HepG2 (cell line): ENCODE results near the gene PARP1. TPM values are rescaled to one million over a fixed set of nuclear protein-coding genes. Genes with fewer than 3 reads are reported as not detected.

Experiments used
- ATAC-seq: fragments of 200-7000 bp; cut with Tn5 transposase; 3 replicates; pipeline ENCODE4 v1.9.1; 2020; ENCODE audit warnings: mild to moderate bottlenecking, moderate library complexity
- BruUV-seq: library from RNA; stranded (reverse); fragments of 400-500 nt; replicated peaks from 2 replicates; lab custom pipeline; 2021; lab: Mats Ljungman, UMichigan
- CTCF ChIA-PET: fragments of 300-600 bp; formaldehyde crosslinking; extraction: SDS; loops from one replicate; lab custom pipeline; 2021; ENCODE audit warnings: low total read pairs, inconsistent platforms, low intra/inter-chr PET ratio; lab: Yijun Ruan, JAX
- POLR2A ChIA-PET: fragments of 350-600 bp; sonication (Branson Sonifier 250); formaldehyde crosslinking; loops from one replicate; lab custom pipeline; 2020; ENCODE audit warnings: antibody characterized with exemption, inconsistent platforms; lab: Yijun Ruan, JAX
- DNase-seq: peaks from one replicate; pipeline ENCODE4 v3.0.0-alpha.2; 2015; ENCODE audit warnings: low spot score
- FAIRE-seq: peaks from 3 replicates; lab custom pipeline; 2011; peaks lifted over from hg19 to GRCh38; lab: Jason Lieb, UNC
- H2AFZ ChIP-seq: one replicate; pipeline ENCODE4 v1.6.1; 2011; ENCODE audit warnings: low read length, inconsistent platforms
- H3K27ac ChIP-seq: fragments of 300-600 bp; 3 replicates; pipeline ENCODE4 v1.8.0; 2011; ENCODE audit warnings: mixed run types, mild to moderate bottlenecking, mixed read lengths, low read length, inconsistent platforms; ENCODE audit not compliant: insufficient read depth; ENCODE audit errors: extremely low read length
- H3K27me3 ChIP-seq, 2 experiments: fragments of 200-600 bp in 1 of 2; 2 replicates in 1 of 2; 3 replicates in 1 of 2; pipeline versions ENCODE4 v1.6.0 to v1.8.0; 2011; ENCODE audit warnings: low read length in 2 of 2, mild to moderate bottlenecking in 2 of 2, moderate library complexity in 2 of 2, inconsistent platforms in 1 of 2; ENCODE audit not compliant: insufficient read depth in 2 of 2, control insufficient read depth in 1 of 2
- H3K36me3 ChIP-seq, 2 experiments: fragments of 200-600 bp in 1 of 2; replicated peaks in 1 of 2; 2 replicates in 1 of 2; 3 replicates in 1 of 2; pipeline versions ENCODE4 v1.5.1 to v1.8.0; 2011; ENCODE audit warnings: low read length in 2 of 2, inconsistent platforms in 1 of 2; ENCODE audit not compliant: insufficient read depth in 2 of 2, control insufficient read depth in 1 of 2
- H3K4me1 ChIP-seq: 2 replicates; pipeline ENCODE4 v1.5.1; 2012; ENCODE audit warnings: low read length, inconsistent platforms; ENCODE audit not compliant: insufficient read depth
- H3K4me2 ChIP-seq: 2 replicates; pipeline ENCODE4 v1.6.0; 2011; ENCODE audit warnings: low read depth, low read length, inconsistent platforms
- H3K4me3 ChIP-seq, 3 experiments: fragments of 200-600 bp in 1 of 3; sonication (generic), shearing (Covaris generic) in 1 of 3; replicated peaks in 1 of 3; 2 replicates each; pipeline ENCODE4 v1.5.1; 2011 to 2016; ENCODE audit warnings: low read length in 3 of 3, inconsistent platforms in 2 of 3, low read depth in 2 of 3, mild to moderate bottlenecking in 2 of 3, control low read depth in 1 of 3, mixed read lengths in 1 of 3; ENCODE audit not compliant: insufficient read depth in 1 of 3
- H3K79me2 ChIP-seq: one replicate; pipeline ENCODE4 v1.6.1; 2011; ENCODE audit warnings: low read length, inconsistent platforms; ENCODE audit not compliant: insufficient read depth
- H3K9ac ChIP-seq: 2 replicates; pipeline ENCODE4 v1.6.0; 2011; ENCODE audit warnings: mild to moderate bottlenecking, low read depth, low read length, inconsistent platforms; ENCODE audit not compliant: insufficient read depth
- H3K9me3 ChIP-seq: 2 replicates; pipeline ENCODE4 v1.5.1; 2012; ENCODE audit warnings: mild to moderate bottlenecking, low read length
- H4K20me1 ChIP-seq: 2 replicates; pipeline ENCODE4 v1.6.0; 2011; ENCODE audit warnings: inconsistent platforms, mild to moderate bottlenecking, low read length, moderate library complexity; ENCODE audit not compliant: insufficient read depth
- ARHGAP35 ChIP-seq: sonication (generic); formaldehyde crosslinking; IDR thresholded peaks from 2 replicates; pipeline ENCODE4 v1.9.0; 2022; ENCODE audit warnings: mild to moderate bottlenecking, inconsistent platforms, moderate library complexity, missing genetic modification reagents, borderline replicate concordance
- RARG ChIP-seq: sonication (generic); formaldehyde crosslinking; IDR thresholded peaks from 2 replicates; pipeline ENCODE4 v1.4.0; 2020; ENCODE audit warnings: low read depth, mild to moderate bottlenecking, missing genetic modification reagents
- YEATS2 ChIP-seq: sonication (generic); formaldehyde crosslinking; IDR thresholded peaks from 2 replicates; pipeline ENCODE4 v1.4.0; 2020; ENCODE audit warnings: missing genetic modification reagents, borderline replicate concordance
- ZNF253 ChIP-seq: sonication (generic); formaldehyde crosslinking; IDR thresholded peaks from 2 replicates; pipeline ENCODE4 v1.8.0; 2022; ENCODE audit warnings: mild to moderate bottlenecking, missing genetic modification reagents, borderline replicate concordance
- ZNF33B ChIP-seq: sonication (generic); formaldehyde crosslinking; IDR thresholded peaks from 2 replicates; pipeline ENCODE4 v1.5.1; 2020; ENCODE audit warnings: mild to moderate bottlenecking, missing genetic modification reagents
- ZNF496 ChIP-seq: sonication (generic); formaldehyde crosslinking; IDR thresholded peaks from 2 replicates; pipeline ENCODE4 v1.8.1; 2023; ENCODE audit warnings: mild to moderate bottlenecking, moderate library complexity, missing genetic modification reagents; ENCODE audit not compliant: insufficient replicate concordance
- ZNF746 ChIP-seq: sonication (generic); formaldehyde crosslinking; IDR thresholded peaks from 2 replicates; pipeline ENCODE4 v1.8.0; 2022; ENCODE audit warnings: mild to moderate bottlenecking, missing genetic modification reagents
- ZNF782 ChIP-seq: sonication (generic); formaldehyde crosslinking; IDR thresholded peaks from 2 replicates; pipeline ENCODE4 v1.4.0; 2020; ENCODE audit warnings: missing genetic modification reagents, mild to moderate bottlenecking, borderline replicate concordance
- WGBS: methylation state at CpG from one replicate; pipeline ENCODE4 v1.1.6; 2017; ENCODE audit warnings: low lambda C conversion rate; 5-methylcytosine and 5-hydroxymethylcytosine counted together
- in situ Hi-C: cut with HindIII; loops from 2 replicates; pipeline ENCODE4 v1.10.0; 2017; ENCODE audit warnings: low pct_unique_long_range_greater_than_20kb; ENCODE audit not compliant: extremely low pct_ligation_motif_present
- intact Hi-C: fragments of 100-400 bp; cut with micrococcal nuclease; formaldehyde crosslinking; loops from one replicate; pipeline ENCODE4 v1.10.0; 2022; ENCODE audit not compliant: unreplicated experiment
- polyA plus RNA-seq, 8 experiments: library from polyadenylated mRNA; depleted of rRNA in 3 of 8; stranded (reverse) in 7 of 8; unstranded in 1 of 8; fragments of >200 nt; fragmentation: Illumina TruSeq in 4 of 8; extraction: Trizol in 4 of 8; gene quantifications; 2 replicates each; pipeline versions ENCODE4 v1.2.1 to v1.2.3, GENCODE V29; 2011 to 2016; ENCODE audit warnings: low read depth in 4 of 8, missing spikeins in 1 of 8, mixed read lengths in 1 of 8; ENCODE audit not compliant: insufficient read depth in 1 of 8
- total RNA-seq, 5 experiments: library from RNA; depleted of rRNA; stranded (reverse); fragments of >200 nt; fragmentation: Illumina TruSeq; extraction: Trizol; gene quantifications; 2 replicates each; pipeline ENCODE4 v1.2.3, GENCODE V29; 2016; ENCODE audit warnings: low read depth in 1 of 5
- TF ChIP-seq, protein P1 (sequence below), 2 experiments: sonication (generic) in 1 of 2; formaldehyde crosslinking in 1 of 2; IDR thresholded peaks; 2 replicates each; pipeline versions ENCODE4 v1.6.1 to v1.9.0; 2014 to 2022; ENCODE audit warnings: antibody characterized with exemption in 1 of 2, borderline replicate concordance in 1 of 2, inconsistent platforms in 1 of 2, low read depth in 1 of 2, missing genetic modification reagents in 1 of 2
- TF ChIP-seq, protein P2 (sequence below): fragments of 450-650 bp; IDR thresholded peaks from 2 replicates; pipeline ENCODE4 v1.6.1; 2016

PARP1 gene
- total and polyA plus RNA-seq, 2 of the 13 experiments (the other 11 are each of a cell fraction or from before 2014, with no cell fraction given), result 50.1 to 85.2 TPM

DNA sequence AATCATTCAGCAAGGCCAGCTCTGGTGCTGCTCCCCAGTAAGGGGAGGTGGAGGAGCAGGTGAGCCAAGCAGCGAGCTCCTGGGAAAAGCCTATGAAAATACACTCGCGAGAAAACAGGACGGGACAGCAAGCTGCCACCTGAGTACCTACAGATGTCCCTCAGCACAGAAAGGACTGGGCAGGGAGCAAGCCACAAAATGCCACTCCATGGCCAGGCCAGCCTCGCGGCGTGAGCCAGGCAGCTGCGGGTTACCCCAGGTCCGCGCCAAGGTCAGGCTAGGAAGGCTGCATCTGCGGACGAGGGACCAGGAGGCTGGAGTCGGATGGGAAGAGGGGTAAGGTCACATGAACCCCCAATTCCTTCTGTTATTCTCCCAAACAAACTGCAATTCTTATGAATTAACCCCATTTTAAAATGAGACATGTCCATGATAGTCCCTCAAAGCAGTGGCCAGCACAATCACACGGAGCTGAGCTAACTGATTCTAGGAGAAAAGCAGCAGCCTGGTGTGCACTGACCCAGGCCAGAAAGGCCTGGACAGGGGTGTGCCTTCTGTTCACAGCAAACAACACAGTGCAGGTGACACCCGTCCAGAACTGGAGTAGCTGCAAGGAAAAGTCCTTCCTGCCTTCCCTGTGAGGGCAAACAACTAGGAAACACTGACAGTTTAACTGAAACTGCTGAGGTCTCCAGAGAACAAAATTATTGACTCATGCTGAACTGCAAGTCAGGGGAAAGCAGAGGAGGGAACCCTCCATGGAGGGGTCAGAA is 26.5 kb downstream of the PARP1 start:
- POLR2A ChIA-PET, result no interaction called here
- WGBS, result 98% methylated on average over 4 of the region's 15 CpGs
- FAIRE-seq (no peak), DNase-seq (no peak), ATAC-seq (no peak)
- BruUV-seq, result no TSS peak
- Histone ChIP-seq H4K20me1 (no peaks in the 10 kb centered on the region), H3K36me3 (peaks cover 42 to 95% of the 10 kb centered on the region in 2 experiments), H3K27me3 (no peaks in the 10 kb centered on the region), H3K27ac (no peak overlapping the region), H3K9me3 (no peaks in the 10 kb centered on the region), H3K4me2 (no peak overlapping the region), H2AFZ (no peak overlapping the region), H3K9ac (no peak overlapping the region), H3K4me1 (no peaks in the 10 kb centered on the region), H3K4me3 (no peak overlapping the region), H3K79me2 (no peaks in the 10 kb centered on the region)
- CTCF ChIA-PET, result no interaction called here
- TF ChIP-seq YEATS2 (no peak), ZNF253 (CRISPR knock-in tag) (no peak), ZNF746 (no peak), ARHGAP35 (CRISPR knock-in tag) (no peak), ZNF496 (CRISPR knock-in tag) (no peak), RARG (CRISPR knock-in tag) (no peak), ZNF33B (CRISPR knock-in tag) (no peak), ZNF782 (no peak)
- TF ChIP-seq, protein P1, sequence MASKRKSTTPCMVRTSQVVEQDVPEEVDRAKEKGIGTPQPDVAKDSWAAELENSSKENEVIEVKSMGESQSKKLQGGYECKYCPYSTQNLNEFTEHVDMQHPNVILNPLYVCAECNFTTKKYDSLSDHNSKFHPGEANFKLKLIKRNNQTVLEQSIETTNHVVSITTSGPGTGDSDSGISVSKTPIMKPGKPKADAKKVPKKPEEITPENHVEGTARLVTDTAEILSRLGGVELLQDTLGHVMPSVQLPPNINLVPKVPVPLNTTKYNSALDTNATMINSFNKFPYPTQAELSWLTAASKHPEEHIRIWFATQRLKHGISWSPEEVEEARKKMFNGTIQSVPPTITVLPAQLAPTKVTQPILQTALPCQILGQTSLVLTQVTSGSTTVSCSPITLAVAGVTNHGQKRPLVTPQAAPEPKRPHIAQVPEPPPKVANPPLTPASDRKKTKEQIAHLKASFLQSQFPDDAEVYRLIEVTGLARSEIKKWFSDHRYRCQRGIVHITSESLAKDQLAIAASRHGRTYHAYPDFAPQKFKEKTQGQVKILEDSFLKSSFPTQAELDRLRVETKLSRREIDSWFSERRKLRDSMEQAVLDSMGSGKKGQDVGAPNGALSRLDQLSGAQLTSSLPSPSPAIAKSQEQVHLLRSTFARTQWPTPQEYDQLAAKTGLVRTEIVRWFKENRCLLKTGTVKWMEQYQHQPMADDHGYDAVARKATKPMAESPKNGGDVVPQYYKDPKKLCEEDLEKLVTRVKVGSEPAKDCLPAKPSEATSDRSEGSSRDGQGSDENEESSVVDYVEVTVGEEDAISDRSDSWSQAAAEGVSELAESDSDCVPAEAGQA (IDR thresholded peaks at IDR 0.05; ENCODE audit: low read depth), result no peak
- TF ChIP-seq, protein P1 (CRISPR knock-in tag; IDR thresholded peaks at IDR 0.05; ENCODE audit: borderline replicate concordance), result no peak
- TF ChIP-seq, protein P2, sequence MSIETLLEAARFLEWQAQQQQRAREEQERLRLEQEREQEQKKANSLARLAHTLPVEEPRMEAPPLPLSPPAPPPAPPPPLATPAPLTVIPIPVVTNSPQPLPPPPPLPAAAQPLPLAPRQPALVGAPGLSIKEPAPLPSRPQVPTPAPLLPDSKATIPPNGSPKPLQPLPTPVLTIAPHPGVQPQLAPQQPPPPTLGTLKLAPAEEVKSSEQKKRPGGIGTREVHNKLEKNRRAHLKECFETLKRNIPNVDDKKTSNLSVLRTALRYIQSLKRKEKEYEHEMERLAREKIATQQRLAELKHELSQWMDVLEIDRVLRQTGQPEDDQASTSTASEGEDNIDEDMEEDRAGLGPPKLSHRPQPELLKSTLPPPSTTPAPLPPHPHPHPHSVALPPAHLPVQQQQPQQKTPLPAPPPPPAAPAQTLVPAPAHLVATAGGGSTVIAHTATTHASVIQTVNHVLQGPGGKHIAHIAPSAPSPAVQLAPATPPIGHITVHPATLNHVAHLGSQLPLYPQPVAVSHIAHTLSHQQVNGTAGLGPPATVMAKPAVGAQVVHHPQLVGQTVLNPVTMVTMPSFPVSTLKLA, result no peak
- in situ Hi-C loops (no loop called here), intact Hi-C loops (no loop called here)
